ENCODE data around the gene PLEKHM3.
A peak's percentile ranks its signal among the peaks of the same experiment; 100 is the strongest.

Gene PLEKHM3

DNA sequence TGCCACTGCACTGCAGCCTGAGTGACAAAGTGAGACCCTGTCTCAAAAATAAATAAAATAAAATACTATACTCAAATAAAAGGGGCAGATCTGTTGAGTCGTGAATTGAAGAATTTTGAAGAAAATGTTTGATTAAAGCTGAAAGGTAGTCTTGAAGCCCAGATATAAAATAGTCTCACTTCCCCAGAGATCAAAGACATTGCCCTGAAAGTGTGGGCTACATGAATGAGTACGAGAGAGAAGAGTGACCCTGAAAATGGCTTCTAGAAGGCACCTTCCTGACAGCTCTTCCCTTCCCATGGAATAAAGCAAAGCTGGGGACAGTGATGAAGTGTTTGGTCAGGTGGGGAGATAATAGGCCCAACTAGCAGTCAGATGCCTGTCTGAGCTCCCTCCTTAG, 241.8 kb downstream of the PLEKHM3 start:
- DNase-seq = no peak

DNA sequence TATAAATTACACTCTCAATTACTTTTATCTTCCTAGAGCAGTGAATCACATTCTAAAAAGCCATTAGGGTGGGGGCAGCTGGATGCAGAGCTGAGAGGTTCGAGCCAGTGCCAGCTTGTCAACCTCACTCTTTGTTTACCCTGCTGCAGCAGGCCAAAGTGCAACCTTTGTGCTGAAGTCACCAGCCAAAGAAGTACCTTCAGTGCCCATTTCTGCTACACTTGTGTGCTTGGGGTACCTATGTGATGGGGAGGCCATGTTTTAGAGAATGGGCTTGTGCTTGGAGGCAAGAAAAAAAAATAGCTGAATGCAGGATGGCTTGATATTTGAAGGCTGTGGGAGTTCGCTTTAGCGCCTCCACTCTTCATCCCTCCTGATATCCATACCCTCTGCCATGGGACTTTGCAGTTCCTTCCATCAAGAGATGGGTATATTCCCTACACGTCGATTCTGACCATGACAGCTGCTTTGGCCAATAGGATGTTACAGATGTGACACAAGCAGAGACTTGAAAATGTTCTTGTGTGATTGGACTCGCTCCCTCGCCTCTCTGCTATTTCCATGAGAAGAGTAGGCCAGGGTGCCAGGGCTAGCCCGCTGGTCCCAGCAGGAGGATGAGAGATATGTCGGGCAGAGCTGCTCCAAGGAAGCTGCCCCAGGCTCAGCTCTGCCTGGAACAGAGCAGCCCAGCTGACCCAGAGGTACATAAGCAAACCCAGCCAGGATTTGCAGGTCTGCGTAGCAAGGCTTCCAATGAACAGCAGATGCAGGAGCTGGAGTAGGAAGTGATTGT, 242.9 kb downstream of the PLEKHM3 start:
- no peak for DNase-seq

- DNase-seq = no peak
These were observed 245.8 kb downstream of the PLEKHM3 start for GRCh38 chr2:207779523-207779922.

DNA sequence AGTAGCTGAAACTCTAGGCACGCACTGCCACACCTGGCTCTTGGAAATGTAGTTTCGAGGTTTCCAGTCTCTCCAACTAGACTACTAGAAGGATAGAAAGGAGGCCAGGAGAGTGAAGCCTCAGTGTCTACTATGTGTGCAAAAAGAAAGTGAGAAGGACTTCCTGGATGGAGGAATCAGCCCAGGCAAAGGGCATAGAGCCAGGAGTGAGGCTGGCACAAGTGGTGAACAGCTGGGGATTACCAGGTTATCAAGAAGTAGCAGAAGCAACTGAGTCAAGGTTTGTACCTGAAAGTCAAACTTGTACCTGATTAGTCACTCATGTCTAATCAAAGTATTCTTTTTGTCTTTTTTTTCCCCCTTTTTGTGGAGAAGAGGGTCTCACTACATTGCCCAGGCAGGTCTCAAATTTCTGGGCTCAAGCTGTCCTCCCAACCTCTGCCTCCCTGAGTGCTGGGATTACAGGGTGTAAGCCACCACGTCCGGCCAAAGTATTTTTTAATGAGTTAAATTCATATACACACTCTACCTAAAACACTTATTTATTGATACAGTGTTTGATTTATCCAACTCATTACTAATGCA, 246.9 kb downstream of the PLEKHM3 start:
- no peak for DNase-seq

DNA sequence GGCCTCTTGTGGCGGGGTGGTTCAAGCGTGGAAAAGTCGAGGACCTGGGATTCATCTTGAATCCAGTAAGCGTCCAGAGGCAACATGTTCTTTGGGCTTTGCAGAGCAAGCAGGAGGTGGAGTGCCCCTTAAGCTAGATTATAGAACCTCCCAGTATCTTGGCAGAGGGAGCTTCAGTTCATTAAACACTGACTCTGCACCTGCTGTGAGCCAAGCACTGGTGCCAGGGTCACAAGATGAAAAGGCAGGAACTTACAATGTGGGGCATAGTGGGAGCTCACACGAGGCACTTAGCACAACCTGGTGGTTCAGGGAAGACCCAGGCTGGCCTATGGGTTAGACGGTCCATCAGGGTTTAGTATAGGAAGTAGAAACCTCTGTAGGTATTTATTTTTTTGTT, 248.2 kb downstream of the PLEKHM3 start:
- DNase-seq = no peak

DNA sequence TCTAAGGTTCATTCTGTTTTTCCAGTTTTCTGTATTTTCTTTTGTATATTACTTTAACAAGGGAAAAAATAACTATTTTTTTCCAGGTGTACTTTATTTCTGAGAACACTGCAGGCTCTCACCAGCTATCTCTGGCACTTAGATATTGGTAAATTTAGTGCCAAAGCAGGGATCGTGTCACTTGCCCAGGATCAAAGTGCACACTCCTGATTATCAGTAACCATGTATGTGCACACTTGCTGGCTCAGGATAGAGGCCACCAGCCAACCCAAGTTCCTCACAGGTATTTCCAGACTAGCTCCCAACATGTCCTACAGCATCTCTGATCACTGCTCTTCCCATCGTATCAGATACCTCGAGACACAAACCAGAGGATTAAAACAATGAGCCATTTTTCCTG, 249.9 kb downstream of the PLEKHM3 start:
- DNase-seq = no peak

DNA sequence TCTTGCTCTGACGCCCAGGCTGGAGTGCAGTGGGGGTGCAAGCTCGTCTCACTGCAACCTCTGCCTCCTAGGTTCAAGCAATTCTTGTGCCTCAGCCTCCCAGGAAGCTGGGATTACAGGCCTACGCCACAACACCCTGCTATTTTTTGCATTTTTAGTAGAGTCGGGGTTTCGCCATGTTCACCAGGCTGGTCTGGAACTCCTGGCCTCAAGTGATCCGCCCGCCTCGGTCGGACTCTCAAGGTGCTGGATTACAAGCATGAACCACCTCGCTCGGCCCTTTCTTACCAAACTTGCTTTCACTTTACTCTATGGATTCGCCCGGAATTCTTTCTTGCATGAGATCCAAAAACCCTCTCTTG, 252.5 kb downstream of the PLEKHM3 start:
- DNase-seq = no peak

DNA sequence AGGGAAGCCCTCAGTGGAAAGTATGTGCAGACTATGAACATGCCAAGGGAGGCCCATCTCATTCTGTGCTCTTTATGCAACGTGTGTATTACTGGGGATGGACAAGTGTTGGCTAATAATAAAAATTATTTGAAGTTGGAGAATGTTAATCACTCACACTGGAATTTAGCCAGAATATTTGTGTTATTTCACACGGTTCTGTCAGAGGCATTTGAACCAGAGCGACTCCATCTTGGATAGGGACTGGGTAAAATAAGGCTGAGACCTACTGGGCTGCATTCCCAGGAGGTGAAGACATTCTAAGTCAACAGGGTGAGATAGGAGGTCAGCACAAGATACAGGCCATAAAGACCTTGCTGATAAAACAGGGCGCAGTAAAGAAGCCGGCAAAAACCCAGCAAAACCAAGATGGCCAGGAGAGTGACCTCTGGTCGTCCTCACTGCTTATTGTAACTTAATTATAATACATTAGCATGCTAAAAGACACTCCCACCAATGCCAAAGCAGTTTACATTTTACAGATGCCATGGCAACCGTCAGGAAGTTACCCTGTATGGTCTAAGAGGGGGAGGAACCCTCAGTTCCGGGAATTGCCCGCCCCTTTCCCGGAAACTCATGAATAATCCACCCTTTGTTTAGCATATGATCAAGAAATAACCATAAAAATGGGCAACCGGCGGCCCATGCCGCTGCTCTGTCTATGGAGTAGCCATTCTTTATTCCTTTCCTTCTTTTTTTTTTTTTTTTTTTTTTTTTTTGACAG, 253.1 kb downstream of the PLEKHM3 start:
- DNase-seq = peak; percentile 46

- DNase-seq = no peak
These were observed 253.9 kb downstream of the PLEKHM3 start for GRCh38 chr2:207771421-207771820.

All from fibroblast of skin of right quadriceps (primary cell).